Fibroblast of skin of scalp (primary cell): ENCODE results near the gene MEF2B.

Source experiments
- DNase-seq: peaks from one replicate; pipeline ENCODE4 v3.0.0-alpha.2; 2013

Gene MEF2B

DNA sequence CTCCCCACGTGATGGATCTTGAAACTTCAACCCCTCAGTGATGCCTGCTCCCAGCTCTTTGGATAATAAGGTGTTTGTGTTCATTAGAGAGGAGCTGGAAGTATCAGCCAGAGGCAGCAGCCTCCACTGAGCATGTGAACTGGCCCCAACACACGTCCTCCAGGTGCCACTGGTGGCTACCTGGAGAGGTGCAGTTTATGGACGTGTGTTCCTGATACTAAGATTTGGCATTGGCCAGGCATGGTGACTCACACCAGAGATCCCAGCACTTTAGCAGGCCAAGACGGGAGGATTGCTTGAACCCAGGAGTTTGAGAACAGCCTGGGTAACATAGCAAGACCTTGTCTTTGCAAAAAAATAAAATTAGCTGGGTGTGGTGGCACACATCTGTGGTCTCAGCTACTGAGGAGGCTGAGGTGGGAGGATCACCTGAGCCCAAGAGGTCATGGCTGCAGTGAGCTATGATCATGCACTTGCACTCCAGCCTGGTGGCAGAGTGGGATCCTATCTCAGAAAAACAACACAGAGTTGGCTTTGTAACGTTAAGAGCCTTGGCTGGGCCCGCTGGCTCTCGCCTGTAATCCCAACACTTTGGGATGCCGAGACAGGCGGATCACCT, 71.9 kb downstream of the MEF2B start:
- no peak for DNase-seq

DNA sequence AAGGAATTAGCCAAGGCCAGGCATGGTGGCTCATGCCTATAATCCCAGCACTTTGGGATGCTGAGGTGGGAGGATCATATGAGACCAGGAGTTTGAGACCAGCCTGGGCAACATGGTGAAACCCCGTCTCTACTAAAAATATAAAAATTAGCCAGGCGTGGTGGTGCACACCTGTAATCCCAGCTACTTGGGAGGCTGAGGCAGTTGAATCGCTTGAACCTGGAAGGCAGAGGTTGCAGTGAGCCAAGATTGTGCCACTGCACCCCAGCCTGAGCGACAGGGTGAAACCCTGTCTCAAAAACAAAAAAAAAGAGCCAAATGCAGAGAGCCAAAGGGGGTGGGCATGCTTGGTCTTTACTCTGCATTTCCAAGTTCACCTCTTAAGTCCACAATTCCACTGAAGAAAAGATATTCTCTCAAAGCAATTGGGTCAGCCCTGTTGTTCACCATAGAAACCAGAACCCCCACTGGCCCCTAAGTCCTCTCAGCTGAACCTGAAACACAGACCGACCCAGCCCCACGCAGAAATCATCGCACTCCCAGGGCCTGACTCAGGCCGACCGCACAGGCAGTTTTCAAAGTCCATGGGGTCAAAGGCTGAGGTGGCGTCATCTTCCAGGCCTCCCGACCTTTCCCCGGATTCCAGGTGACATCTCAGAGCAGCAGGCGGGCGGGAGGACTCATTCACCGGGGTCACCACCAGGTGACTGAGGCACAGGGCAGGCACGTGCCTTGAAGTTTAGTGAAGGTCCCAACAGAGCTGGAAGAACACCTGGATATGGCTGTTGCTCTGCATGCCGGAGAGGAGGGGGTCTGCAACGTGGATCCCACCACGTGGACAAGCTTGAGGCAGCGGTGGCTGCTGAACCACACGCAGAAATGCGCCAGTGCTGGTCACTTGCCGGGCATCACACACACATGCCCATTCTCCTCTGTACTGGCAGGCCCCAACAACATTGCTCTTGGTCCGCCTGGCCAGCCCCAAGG, 73.1 kb downstream of the MEF2B start:
- DNase-seq: no peak

DNA sequence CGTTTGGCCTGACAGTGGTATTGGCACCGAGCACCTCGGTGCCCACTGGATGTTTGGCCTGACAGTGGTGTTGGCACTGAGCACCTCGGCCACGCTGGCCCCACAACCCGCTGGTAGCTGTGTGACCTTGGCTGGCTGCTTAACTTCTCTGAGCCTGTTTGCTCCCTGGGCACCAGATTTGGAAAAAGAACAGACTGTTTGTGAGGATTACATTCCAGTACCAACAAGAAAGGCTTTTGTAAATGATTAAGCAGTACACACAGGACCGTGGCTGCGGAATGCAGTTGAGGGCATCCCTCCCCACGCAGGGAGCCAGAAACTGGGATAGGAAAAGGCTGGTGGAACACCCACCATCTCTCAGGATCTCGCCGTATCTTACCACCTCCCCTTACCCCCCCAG, 74.4 kb downstream of the MEF2B start:
- DNase-seq: no peak
